Left renal cortex interstitium (tissue), 4 donors: ENCODE measurements around the gene SUV39H2. TPM values are rescaled to one million over a fixed set of nuclear protein-coding genes. Genes with fewer than 3 reads are reported as not detected.
"Not testable (repeated sequence)": the region's sequence is repeated elsewhere in the genome, so short reads cannot be mapped to it uniquely, and the experiment has no call there.

Experiments
- DNase-seq, 4 donors: peaks; one replicate each; pipeline ENCODE4 v3.0.0-alpha.2; 2013; ENCODE audit warnings: low read depth in 4 of 4, low spot score in 2 of 4, missing footprints in 1 of 4
- polyA plus RNA-seq, 4 donors: library from polyadenylated mRNA; unstranded; fragments of 120-200 nt; gene quantifications; one replicate each; pipeline ENCODE4 v1.2.1, GENCODE V29; 2013; ENCODE audit not compliant: insufficient read length in 4 of 4

Gene SUV39H2
- polyA plus RNA-seq, 4 donors = 17.3 to 21.3 (median 18.5) TPM

DNA sequence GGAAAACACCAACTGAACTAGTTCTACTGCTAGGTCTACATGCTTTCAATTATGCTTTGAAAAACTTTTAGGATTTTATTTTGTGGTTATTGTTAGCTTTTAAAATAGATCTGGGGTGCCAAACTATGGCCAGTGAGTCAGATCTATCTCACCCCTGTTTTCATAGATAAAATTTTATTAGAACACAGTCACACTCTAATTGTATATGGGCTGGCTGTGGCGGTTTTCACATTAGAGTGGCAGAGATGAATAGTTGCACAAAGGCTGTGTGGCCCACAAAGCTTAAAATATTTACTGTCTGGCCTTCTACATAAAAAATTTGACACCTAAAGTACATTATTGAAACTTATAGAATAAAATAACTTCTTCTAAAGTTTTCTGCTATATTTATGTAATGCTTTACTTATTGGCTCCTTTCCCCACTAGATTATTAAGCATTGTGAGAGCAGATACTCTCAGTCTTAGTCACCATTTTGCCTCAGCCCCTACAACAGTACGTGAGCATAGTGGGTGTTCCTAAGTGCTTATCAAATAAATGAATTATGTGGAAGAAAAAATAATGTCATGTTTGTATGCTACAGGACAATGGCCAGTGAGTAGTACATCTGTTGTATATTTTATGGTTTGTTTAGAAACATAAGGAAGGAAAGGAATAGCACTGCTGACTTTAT lies 5.4 kb upstream of the SUV39H2 start:
- DNase-seq = no peak

DNA sequence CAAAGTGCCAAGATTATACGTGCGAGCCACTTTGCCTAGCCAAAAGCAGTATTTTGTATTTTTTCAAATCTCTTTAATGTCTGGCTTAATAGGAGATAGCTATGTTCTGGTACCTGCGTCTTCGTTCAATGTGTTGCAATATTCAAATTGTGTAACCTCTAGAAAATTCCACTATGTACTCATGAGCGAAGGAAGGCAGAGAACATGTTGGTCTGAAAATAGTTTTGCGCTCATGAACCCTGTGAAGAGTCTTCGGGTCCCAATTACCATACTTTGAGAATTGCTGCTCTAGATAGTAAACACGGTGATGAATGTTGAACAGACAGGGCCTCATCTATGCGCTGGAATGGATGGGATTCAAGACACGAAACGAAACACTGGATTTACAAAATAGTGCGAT lies 2.7 kb upstream of the SUV39H2 start:
- no peak for DNase-seq

DNA sequence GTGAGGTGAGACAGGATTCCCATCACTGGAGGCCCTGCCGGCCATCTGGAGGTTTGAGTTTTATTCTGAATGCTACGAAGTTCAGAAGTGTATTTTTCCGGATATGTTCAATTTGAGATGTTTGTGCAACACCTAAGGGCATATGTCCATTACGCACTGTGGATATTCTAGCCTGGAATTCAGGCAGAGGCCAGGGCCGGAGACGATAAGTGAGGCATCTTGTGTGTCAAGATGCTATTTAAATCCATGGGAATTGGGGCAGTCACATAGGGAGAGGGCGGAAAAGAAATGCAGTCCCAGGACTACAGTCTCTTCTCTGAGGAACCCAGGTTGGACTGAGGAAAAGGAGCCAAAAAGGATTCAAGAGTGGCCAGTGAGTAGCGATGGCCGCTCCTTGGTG lies 1.9 kb upstream of the SUV39H2 start:
- no peak for DNase-seq

DNA sequence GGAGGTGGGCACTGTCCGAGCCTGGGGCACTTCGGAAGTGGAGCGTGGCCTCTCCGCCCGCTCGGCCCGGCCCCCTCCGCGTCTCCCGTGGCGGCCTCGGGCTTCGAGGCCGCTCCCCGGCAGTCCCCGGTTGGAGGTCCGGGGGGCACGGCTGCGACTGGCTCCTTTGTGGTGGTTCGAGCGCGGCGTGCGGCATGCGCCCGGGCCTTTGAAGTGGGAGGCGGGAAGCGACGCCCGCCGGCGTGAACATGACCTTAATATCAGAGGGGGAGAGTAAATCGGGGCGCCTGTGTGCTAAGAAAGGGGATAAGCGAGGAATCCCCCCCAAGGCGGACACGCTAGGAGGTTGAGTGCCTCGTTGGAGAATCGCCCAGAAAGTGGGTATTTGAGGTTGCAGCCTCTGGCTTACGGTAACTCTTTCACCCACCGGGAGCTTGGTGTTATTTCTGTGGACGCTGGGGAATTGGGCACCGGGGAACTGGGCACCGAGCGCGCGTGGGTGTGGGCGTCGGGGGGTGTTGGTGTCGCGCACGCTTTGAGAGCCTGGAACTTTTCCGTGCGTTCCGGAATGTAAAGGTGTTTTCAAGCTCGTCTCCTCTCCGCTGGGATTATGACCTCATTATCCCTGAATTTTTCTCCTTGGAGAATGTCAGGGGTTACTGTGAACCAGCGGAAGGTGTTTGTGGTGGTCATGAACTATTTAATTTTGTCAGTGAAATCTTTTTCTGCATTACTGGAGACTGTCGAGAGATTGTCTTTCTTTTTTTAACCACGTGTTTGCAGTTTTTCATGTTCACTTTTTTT lies 660 bp downstream of the SUV39H2 start:
- DNase-seq = peak in 3 of 4 donors; percentile 20 to 37 (median 34)

DNA sequence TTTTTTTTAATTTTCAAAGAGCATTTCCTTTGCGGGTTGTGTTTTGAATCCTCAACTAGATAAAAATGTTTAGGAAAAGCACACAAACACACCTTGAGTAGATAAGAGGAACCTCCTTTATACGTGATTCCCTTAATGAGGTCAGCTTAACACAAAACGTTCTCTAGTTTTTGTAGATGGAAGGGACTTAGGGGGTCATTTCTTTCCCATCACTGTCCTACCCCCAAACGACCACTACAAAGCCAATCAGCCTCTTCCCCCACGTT lies 1.2 kb downstream of the SUV39H2 start:
- peak in 1 of 4 donors; percentile 2 for DNase-seq

DNA sequence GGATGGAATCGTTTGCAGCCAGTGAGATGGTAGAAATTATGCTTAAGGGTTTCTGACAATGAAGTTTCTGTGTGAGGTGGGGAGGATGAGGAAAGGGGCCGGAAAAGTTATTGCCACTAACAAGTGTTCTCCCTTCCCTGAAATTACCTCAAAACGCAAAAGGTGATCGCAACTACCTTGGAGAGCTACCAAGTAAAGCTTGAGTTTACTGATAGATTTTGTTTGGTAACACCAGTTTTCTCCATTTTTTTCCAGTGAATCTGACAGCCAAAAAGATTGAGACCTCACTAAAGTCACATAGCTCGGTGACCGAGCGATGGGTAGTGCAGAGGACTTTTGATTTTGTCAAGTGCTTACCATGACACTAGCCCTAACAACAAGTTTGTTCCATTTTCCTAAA lies 1.6 kb downstream of the SUV39H2 start:
- DNase-seq = peak in 2 of 4 donors; percentile 0 to 5

DNA sequence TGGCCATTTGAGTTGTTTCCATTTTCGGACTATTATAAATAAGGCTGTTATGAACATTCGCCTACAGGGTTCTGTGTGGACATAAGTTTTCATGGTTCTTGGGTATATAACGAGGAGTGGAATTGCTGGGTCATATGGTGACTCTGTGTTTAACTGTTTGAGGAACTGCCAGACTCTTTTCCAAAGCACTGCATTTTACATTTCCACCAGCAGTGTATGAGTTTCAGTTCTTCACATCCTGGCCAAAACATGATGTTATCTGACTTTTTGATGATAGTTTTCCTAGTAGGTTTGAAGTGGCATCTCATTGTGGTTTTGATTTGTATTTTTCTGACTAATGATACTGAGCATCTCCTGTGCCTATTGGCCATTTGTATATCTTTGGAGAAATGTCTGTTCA lies 5.4 kb downstream of the SUV39H2 start:
- no peak for DNase-seq

DNA sequence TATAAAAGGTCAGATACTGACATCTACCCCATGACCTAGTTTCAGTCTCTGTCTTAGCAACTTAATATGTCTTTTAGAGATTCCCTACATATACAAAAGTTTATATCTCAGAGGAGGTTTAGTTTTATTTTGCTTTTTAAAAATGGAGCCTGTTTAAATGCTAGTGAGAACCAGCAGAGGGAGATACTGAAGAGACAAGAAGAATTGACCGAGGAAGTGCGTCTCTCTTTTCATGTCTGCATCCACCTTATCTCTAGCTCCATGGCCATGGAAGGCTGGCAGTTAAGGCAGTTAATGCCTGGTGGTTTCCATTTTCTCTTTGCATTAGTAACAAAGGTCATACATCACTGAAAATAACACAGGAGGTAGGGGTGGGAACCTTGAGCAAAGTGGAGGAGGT lies 10.7 kb downstream of the SUV39H2 start:
- DNase-seq = no peak

DNA sequence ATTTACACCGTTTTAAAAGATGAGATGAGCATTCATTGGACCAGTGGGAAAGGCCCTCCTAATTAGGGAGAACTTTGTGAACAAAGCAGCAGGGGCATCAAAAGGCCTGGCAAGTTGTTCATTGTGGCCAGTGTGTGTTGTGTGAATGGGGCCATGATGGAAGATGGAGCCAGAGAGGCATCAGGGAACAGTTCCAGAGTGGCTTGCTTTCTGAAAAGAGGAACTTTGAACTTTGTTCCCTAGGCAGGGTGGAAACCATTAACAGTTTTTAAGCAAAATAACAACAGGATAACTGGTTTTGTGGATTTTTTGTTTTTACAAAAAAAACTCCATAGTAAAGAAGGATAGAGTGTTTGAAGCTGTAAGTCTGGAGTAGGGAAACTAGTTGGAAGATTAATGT lies 12.5 kb downstream of the SUV39H2 start:
- no peak for DNase-seq

DNA sequence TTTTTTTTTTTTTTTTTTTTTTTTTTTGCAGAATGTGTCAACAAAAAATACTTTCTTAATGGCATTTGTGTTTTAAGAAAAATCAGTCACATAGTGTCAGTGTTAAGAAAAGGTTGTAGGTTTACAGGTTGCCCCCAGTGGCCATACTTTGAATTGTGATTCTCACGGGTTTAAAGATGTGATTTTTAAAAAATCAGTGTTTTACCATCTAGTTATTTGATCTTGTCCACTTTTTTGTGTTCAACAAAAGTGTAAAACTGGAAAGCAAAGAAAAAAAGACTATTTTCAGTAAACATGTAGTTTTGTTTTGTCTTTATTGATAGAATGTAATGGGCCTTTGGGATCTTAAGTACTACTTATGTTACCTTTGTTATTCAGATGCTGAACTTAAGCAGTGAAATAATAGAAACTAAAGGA lies 25.7 kb downstream of the SUV39H2 start:
- no peak for DNase-seq

DNA sequence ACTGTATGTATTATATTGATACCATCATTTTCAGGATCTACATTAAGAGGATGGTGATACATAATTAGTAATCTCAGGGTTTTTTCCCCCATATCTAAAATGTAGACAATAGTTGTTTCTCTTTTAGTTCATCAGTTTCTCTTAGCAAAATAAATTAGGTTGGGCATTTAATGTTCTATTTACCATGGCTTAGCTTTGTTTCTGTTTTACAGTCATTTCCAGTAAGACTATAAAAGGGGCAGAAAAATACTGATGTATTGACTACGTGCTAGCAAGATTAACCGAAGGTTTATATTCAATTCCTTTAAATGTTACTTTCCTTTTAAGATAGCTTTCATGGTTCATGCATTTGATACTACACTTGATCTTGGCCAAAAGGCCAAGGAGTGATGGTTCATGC lies 26.2 kb downstream of the SUV39H2 start:
- DNase-seq = no peak

DNA sequence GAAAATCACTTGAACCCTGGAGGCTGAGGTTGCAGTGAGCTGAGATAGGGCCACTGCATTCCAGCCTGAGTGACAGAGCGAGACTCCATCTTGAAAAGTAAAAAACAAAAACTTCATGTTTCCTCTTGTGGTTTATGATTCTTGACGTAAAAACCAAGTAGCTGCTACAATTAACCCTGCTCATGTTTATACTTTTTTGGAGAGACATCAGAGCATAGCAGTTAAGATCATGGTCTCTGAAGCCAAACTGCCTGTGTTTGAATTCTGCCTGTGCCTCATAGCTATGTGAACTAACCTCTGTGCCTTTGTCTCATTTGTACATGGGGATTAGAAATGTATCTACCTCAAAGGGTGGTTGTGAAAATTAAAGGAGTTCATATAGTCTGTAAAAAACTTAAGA lies 27.2 kb downstream of the SUV39H2 start:
- no peak for DNase-seq

DNA sequence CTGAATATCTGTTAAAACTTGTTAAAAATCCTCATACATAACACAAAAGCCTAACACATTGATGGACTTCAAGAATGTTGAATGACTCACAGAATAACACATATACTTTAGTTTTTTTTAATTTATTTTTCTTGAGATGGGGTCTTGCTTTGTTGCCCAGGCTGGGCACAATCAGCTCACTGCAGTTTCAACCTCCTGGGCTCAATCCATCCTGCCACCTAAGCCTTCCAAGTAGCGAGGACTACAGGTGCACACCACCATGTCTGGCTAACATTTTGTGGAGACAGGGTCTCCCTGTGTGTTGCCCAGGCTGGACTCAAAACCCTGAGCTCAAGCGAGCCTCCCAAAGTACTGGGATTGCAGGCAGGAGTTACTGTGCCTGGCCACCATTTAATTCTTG lies 28.1 kb downstream of the SUV39H2 start:
- DNase-seq = no peak

DNA sequence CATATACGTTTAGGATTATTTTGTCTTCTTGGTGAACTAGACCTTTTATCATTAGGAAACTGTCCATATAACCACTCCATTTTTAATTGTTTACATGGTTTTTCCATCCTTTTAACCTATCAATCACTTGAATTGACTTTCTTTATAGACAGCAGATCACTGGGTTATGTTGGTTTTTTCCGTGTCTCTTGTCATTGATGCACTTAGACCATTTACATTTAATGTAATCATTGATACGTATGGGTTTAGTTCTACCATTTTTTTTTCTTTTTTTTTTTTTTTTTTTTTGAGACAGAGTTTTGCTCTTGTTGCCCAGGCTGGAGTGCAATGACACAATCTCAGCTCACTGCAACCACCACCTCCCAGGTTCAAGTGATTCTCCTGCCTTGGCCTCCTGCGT lies 28.9 kb downstream of the SUV39H2 start:
- DNase-seq = not testable (repeated sequence)

DNA sequence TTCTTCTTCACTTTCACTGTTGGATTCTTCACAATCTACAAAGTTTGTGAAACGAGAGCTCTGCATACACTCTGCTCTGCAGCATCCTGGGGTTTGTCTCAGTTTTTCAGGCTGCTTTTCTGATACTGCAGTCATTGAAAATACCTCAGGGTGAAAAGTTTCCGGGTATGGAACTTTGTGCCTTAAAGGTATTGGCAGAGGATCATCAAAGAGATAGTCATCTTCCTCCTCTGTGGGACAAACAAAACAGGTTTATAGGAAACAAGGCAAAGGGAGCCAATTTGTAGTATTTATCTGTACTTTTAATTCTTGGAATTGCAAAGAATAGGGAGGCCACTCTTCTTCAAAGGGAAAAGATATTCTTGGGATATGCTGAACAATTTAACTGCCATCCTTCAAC lies 30.4 kb downstream of the SUV39H2 start:
- no peak for DNase-seq

DNA sequence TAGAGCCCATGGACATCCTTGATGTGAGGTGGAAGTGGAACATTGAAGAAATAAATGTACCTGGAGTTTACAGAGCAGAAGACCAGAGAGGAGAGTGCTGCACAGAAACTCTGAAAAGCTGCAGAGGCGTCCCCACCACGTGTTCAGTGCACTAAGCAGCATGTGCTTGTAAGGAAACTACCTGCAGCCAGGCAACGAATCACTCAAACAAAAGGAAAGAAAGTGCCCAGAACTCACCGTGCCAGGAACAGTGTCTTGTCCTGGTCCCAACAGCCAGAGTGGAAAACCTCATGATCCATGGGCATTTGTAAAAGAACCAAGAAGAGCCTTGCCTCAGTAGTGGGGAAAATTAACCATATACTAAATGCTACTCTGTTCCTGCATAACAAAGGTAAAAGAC lies 32.3 kb downstream of the SUV39H2 start:
- no peak for DNase-seq

DNA sequence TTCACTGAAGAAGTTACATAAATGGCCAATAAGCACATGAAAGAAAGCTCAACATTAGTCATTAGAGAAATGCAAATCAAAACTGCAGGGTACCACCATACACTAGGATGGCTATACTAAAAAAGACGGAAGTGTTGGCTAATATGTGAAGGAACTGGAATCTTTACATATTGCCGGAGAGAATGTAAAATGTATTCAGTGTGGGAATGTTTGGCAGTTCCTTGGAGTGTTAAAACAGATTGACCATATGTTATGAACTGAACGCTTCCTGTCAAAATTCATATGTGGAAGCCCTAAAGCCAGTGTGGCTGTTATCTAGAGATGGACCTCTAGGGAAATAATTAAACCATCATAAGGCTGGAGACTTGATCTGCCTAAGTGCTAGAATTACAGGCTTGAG lies 33.1 kb downstream of the SUV39H2 start:
- no peak for DNase-seq

DNA sequence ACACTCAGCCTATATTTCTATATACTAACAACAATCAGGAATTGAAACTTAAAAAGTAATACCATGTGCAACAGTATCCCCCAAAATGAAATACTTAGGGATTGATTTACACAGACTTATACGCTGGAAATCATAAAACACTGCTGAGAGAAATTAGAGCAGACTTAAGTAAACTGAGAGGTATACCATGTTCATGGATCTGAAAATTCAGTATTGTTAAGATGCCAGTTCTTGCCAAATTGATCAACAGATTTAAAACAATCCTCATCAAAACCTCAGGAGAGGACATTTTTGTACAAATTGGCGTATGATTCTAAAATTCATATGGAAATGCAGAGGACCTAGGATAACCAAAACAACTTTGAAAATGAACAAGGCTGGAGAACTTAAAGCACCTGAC lies 37.9 kb downstream of the SUV39H2 start:
- DNase-seq = no peak

DNA sequence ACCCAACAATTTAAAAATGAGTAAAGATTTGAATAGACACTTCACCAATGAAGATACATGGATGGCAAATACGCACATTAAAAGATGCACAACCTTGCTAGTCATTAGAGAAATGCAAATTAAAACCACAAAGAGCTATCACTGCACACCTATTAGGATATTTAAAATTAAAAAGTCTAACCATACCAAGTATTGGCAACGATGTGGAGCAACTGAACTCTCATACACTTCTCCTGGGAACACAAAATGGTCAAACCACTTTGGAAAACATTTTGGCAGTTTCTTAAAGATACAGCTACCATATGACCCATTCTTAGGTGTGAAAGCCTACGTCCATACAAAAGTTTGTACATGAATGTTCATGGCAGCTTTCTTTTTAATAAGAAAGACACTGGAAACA lies 39.2 kb downstream of the SUV39H2 start:
- no peak for DNase-seq

DNA sequence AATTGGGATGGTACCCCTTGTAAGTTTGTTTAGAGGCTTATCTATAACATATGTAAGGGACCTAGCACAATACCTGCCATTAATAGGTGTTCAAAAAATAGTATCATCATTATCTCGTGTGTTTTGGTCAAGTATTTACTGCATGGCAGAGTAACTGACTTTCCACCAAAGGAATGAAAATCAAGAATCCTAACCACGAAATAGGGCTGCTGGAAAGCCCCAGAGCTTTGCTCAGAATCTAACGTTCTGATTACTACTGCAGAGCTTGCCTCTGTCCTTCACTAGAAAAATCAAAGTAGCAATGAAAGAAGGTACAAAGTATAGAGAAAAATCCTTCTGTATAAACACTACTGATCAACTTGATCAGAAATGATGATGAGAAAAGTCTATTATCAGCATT lies 40.3 kb downstream of the SUV39H2 start:
- DNase-seq = no peak

DNA sequence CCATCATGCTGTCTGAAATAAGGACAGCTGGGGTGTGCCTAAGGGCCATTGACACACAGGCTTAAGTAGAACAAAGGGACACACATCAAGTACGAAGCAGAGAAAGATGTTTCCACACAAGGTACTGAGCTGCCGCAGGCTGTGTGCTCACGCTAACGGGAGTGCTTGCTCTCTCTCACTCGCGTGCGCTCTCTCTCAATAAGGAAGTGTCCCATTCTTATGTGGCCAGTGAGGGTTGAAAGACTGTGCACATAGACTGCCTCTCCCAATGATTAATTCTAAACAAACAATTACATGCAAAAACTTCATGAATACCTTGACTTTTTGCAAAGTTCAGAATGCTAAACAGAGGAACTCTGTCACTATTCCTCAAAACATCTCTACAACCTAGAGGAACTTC lies 45.3 kb downstream of the SUV39H2 start:
- no peak for DNase-seq

DNA sequence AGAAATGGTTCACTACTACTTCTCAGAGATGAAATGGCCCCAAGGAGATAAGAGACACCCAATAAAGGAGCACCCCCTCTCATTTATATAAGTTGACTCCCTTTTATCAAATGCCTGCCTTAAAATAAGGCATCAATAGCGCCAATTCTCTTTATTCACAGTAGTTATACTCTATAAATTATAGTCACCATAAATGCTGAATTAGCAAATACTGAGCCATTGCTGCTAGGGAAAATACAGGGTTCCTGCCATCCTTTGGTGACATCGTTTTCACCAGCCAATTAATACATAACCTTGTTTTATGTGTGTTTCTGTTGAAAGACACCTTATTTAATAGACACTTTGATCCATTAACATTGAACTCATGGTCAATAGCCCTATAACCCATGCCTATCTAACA lies 46.6 kb downstream of the SUV39H2 start:
- DNase-seq = no peak

DNA sequence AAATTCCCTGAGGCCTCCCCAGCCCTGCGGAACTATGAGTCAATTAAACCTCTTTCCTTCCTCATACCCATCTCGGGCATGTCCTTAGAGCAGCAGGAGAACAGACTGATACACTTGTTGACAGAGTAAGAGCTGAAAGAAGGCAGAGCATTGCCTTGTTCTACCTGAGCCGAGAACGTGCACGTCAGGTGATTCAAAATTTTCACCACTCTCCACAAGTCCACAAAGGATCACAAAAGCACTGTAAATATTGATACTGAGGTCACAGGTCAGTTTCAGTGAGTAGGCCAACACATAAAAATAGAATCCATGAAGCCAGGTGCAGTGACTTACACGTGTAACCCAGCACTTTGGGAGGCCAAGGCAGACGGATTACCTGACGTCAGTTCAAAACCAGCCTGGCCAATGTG lies 47.4 kb downstream of the SUV39H2 start:
- DNase-seq = no peak
